GM12874 (cell line): Measurements from ENCODE around the gene NLGN2.

Experiments used
- TF ChIP-seq, protein P1 (sequence below): IDR thresholded peaks from 2 replicates; pipeline ENCODE4 v1.5.1; 2011; ENCODE audit warnings: low read depth, mild to moderate bottlenecking, control low read depth, low read length, moderate library complexity; ENCODE audit not compliant: insufficient read depth

NLGN2 gene

DNA sequence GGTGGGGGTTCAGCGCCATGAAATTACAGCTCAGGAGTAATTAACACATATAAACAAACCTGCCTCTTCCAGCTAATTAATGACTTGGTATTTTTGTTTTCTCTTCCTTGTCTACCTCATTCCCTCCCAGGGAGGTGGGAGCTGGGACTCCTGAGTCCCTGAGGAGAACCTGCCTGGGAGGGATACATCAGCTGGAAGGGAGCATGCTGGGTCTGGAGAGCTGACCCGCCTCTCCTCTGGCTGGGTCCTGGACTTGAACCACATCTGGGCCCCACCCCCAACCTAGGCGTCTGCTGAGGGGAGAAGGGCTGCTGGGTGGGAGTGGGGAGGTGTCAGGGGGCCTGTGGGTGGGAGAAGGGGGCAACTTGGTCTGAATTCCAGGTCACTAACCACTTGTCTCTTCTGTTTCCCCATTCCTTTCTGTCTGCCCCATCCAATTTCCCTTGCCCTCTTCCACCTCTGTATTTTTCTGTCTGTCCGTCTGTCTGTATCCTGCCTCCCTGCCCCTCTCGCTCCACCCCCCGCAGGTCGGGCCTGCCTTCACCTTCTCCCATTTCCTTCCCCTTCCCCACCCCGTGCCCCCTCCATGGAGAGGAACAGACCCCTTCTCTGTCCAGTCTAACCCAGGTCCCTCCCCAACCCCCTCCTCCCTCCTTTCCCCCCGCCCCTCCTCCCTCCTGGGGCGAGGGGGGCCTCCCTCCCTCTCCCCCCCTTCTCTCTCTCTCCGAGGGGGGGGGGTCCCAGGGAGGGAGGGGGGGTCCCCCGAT is at the start of gene NLGN2:
NLGN2 (plus strand) TSS at position 361 of the 767 bp plus-strand sequence. CDS start 411 bp downstream, outside the sequence.
- TF ChIP-seq, protein P1, sequence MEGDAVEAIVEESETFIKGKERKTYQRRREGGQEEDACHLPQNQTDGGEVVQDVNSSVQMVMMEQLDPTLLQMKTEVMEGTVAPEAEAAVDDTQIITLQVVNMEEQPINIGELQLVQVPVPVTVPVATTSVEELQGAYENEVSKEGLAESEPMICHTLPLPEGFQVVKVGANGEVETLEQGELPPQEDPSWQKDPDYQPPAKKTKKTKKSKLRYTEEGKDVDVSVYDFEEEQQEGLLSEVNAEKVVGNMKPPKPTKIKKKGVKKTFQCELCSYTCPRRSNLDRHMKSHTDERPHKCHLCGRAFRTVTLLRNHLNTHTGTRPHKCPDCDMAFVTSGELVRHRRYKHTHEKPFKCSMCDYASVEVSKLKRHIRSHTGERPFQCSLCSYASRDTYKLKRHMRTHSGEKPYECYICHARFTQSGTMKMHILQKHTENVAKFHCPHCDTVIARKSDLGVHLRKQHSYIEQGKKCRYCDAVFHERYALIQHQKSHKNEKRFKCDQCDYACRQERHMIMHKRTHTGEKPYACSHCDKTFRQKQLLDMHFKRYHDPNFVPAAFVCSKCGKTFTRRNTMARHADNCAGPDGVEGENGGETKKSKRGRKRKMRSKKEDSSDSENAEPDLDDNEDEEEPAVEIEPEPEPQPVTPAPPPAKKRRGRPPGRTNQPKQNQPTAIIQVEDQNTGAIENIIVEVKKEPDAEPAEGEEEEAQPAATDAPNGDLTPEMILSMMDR, result no peak

DNA sequence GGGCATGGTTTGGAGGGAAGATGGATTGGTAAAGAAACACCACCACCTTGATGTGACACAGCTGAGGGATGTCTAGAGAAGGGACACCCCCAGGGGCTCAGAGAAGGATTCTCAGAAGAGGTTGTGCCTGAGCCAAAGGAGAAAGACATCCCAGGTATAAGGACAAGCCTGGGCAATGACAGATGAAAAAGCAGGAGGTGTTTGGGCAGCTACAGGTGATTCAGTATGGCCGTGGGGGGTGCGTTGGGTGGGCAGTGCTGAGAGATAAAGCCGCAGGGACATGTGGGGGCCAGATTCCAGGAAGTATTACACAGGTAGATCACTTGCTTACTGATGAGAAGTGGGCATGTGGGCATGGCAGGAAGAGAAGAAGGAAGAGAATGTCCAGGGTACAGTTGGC is 45.7 kb upstream of the NLGN2 start:
- TF ChIP-seq, protein P1, result no peak

DNA sequence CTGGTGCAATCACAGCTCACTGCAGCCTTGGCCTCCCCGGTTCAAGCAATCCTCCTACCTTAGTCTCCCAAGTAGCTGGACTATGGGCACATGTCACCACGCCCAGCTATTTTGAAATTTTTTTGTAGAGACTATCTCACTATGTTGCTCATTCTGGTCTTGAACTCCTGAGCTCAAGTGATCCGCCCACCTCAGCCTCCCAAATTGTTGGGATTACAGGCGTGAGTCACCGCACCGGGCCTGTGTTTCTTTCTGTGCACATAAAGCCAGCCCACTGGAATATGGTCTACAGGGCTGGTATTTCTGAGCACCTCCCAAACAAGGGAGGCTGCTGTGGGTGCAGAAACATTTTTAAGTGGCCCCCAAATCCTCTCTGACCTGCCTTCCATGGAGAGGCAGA is 44.3 kb upstream of the NLGN2 start:
- TF ChIP-seq, protein P1, result no peak

DNA sequence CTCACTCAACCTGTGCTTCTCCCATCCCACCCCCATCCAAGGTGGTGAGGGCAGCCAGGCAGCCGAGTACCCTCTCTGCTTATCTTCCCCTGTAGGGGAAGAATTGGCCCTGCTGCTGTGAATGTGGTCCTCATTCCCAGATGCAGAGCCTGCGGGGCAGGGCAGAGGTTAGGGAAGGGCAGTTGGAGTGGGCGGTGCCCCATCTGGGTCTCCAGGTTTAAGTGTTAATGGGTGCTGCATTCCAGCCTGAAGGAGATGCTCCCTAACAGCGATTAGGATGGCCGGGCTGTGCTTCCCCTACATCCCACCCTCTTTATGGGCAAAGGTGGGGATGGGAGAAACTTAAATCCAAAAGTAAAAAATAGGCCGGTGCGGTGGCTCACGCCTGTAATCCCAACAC is 40.6 kb upstream of the NLGN2 start:
- TF ChIP-seq, protein P1, result no peak

DNA sequence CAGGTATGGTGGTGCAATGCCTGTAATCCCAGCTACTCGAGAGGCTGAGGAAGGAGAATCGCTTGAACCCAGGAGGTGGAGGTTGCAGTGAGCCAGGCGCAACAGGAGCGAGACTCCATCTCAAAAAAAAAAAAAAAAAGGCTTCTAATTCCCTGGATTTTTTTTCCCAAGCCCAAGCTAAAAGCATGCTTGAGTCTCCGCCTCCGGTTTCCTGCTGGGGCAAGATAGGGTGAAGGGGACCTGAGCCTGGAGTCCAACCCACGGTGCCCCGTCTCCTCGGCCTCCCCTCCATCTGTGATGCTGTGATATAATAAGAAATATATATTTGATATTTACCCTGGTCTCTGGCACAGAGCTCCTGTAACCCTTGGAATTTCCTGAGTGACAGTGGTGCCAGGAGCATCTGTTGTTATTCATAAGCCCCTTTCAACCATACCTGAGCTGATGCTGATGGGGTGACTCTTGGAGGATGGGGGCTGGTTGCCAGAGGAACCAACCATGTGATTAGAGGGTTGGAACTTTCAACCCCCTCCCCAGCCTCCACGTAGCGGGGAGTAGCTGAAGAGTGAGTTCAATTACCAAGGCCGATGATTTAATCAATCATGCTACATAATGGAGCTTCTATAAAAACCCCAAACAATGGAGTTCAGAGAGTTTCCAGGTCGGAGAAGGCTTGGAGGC is 39.6 kb upstream of the NLGN2 start:
- TF ChIP-seq, protein P1, result no peak

DNA sequence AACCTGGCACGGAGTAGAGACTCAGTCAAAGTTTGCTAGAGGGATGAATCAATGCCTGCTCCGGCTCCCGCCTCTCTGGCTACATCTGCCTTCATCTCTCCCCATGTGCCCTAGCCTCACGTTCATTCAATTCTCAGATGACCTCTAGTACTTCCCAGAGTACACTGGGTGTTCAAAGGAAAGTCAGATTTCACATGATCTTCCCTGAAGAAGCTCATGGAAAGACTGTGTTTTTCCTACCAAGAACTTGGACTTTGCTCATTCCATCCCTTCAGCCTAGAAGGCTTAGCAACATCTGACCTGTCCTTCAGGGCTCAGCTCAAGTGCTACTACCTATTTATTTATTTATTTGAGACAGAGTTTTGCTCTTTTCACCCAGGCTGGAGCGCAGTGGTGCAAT is 37.8 kb upstream of the NLGN2 start:
- TF ChIP-seq, protein P1, result no peak

DNA sequence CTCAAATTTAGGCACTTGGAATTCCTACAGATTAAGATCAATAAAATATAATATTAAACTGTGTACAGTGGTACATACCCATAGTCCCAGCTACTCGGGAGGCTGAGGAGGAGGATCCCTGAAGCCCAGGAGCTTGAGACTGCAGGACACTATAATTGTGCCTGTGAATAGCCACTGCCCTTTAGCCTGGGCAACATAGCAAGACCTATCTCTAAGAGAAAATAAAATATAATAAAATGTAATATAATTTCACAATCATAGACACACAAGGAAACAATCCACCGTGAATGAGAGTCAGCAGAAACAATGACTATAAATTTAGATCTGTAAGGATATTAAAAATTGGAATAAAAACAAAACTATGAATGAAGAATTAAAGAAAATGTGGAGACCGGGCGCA is 36.8 kb upstream of the NLGN2 start:
- TF ChIP-seq, protein P1, result no peak
